Measurements from ENCODE around the gene RCOR1.

- TF ChIP-seq POLR2A (IDR thresholded peaks at IDR 0.05), result no peak
- TF ChIP-seq CTCF (IDR thresholded peaks at IDR 0.05), result no peak
- TF ChIP-seq EP300 (IDR thresholded peaks at IDR 0.05; ENCODE audit: low read depth), result no peak
- TF ChIP-seq POLR2AphosphoS5 (IDR thresholded peaks at IDR 0.05), result no peak
Measured at GRCh38 chr14:102601378-102601925, 9.0 kb downstream of the RCOR1 start.

Measured in transverse colon (tissue), 4 donors.